GM21576 (cell line): ENCODE data around the gene FRMD4B.

Experiments used
- ATAC-seq: cut with Tn5 transposase; IDR thresholded peaks from one replicate; pipeline ENCODE4 v1.9.1; 2021; ENCODE audit warnings: mild to moderate bottlenecking, moderate library complexity; ENCODE audit not compliant: unreplicated experiment

FRMD4B gene

DNA sequence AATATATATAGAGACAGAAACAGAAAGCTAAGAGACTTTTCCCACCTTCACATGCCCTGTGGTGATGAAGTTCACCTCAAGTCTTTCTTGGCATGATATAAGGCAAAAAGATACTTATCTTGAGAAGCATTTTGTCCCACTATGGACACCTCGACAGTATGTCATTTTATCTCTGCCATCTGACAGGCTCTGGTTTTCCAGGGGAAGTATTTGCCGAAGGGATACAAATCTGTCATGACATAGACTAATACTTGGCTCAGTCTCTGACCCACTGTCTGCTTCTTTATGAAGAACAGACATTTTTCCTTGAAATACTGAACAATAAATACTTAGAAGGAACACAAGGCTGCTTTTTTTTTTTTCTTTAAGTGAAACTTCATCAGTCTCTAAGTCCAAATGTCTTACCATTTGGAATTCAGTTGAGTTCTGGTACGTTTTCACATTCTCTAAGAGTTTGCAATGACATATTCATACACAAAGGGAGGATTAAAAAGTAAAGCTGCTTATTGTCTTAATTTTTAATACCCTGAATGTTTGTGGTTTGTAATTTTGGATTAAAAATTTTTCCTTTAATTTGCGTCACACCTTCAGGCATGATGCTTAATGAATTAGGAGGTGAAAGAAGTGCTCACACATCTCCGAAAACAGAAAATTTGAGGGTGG is 175.7 kb downstream of the FRMD4B start:
- ATAC-seq: no peak

DNA sequence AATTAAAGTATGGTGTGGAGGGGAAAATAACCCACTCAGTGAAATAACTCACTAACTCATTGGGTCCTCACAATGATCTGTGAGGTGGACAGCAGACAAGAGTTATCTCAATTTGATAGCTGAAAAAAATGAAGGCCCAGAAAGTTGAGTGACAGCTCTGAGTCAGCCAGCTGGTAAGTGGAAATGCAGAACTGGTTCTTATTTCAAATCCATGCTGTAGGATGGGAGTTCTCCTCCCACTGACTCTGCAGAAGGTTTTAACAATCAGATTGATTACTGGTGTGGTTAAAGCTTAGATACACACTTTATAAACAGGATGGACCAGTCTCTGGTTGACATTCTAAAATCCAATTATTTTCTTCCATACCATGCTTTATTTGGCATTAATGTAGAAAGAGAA is 176.5 kb downstream of the FRMD4B start:
- ATAC-seq: no peak

GRCh38 chr3:69207031-69207430 is 178.9 kb downstream of the FRMD4B start:
- ATAC-seq: no peak

DNA sequence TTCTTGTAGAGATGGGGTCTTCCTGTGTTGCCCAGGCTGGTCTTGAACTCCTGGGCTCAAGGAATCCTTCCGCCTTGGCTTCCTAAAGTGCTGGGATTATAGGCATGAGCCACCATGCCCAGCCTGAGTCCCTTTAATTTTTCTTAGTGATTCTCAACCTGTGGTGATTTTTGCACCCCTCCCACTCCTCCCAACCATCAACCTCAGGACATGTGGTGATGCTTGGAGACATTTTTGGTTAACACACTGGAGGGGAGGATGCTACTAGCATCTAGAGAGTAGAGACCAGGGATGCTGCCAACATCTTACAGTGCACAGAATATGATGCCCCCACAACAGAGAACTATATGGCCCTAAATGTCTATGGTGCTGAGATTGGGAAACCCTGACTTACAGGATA is 180.5 kb downstream of the FRMD4B start:
- ATAC-seq: no peak

DNA sequence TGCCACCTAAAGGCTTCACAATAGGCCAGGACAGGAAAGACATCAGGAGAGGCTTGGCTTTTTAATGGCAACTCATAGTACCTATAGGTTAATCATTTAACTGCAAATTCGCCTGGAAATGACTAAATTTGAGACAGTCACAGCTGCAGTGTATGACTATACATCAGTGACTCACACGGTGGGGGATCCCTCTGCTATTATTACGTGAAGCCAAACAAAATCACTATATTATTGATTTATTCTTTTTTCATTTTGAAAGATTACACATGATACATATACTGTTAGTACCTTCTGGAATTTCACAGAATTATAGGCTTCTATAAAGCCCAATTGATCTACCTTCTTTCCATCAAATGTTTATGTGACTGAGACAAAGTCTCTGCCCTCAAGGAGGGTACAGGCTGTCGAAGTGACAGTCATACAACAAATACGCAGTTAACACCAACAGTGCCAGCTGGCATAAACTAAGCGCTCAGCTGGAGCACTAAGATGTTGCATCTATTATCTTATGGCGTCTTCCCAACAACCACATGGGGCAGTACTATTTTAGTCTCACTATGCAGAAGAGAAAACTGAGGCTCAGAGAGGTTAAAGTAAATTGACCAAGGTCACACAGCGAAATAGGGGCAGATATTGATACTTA is 181.5 kb downstream of the FRMD4B start:
- ATAC-seq: peak; percentile 78

DNA sequence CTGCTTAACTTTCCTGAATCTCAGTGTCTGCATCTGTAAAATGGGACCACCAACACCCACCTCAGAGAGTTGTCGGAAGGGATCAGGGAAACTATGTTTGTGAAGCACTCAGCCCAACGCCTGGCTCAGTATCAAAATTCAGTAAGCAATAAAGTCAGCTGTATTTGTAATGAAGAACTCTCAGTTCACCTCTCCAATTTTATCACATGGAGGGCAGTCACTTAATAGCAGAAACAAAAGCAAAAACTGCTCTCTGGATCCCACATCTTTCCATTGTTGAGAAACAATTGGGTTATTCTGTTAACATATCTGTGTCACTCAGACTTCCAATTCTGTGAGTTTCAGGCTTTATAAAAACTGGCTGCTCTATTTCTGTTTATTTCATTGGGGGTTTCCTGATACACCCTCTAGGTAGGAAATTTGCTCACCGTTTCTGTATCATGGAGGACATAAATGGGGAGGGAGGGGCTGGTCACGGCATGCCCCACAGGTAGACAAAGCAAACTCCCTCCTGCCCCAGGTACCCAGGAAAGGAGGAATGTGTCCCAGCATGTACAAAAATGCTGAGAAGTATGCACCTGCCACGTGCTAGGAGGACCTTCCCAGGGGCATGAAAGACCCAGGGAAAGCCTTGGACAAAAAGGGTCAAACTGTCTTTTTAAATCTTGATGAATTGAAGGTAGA is 182.1 kb downstream of the FRMD4B start:
- ATAC-seq: no peak

GRCh38 chr3:69201658-69202057 is 184.2 kb downstream of the FRMD4B start:
- no peak for ATAC-seq

GRCh38 chr3:69200384-69201068 is 185.4 kb downstream of the FRMD4B start:
- ATAC-seq: no peak

DNA sequence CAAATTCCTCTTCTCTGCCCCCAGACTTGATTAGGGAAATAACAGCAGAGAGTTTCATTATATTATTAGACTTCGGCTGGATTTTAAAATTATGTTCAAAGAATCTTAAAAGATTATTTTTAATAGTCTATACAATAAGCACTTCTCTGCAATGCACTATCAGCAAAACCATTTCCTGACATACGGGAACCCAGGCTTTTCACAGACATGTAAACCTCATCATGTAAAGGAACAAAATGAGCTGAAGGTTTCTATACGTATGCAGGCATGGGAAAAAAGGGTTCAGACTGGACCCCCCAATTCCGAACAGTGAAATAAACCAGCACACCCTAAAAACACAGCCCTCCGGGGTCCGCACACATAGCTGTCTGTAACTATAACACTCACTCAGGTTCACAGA is 185.9 kb downstream of the FRMD4B start:
- no peak for ATAC-seq

DNA sequence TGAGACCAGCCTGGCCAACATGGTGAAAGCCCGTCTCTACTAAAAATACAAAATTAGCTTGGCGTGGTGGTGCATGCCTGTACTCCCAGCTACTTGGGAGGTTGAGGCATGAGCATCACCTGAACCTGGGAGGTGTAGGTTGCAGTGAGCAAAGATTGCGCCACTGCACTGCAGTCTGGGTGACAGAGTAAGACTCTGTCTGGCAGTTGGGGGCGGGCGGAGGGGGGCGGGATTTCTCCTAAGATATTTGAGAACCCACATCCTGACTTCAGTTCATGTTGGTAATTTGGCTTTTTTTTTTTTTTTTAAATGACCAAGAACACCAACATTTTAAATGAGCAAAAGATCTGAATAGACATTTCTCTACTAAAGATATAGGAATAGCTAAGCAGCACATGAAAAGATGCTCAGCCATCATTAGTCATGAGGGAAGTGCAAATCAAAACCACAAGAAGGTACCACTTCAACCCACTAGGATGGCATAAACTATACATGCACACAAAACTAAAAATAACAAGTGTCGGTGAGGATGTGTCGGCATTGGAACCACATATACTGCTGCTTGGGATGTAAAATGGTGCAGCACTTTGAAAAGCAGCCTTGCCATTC is 187.9 kb downstream of the FRMD4B start:
- ATAC-seq: no peak

- no peak for ATAC-seq
Measured at GRCh38 chr3:69197455-69197854, 188.4 kb downstream of the FRMD4B start.

DNA sequence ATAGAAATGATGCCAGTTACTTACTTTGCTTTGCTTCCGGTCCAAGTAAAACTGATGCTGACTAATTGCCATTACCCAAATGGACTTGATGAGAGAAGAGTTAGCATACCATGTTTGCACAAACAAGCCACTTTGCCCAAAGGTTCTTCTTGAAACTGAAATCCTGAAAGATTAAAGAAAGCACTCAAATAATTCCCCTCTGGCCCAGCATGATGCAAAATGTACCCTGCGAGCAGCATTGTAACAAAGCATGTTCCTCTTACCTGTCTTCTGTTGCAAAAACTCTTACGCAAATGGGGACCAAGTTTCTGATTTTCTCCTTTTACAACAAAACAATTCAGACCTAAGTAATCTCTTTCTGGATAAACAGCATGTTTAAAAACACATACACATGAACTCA is 189.0 kb downstream of the FRMD4B start:
- no peak for ATAC-seq

- ATAC-seq: no peak
Measured at GRCh38 chr3:69194431-69195165, 191.3 kb downstream of the FRMD4B start.

DNA sequence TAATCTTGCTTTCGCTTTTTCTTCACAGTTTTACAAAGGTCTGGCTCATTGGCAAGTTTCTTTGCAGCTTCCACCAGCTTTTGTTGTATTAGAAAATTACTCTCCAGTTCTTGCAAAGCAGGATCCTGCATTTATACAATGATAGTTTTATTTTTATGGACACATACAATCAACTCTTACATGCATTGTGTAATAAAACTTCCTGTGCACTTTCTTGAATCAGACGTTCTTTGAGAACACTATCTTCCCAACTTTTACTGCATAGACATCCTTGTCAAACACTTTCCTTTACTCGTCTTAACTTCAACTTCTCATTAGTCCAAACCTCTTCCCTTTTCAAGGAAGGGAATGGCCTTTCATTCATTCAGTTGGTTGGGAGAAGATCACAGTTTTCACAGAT is 192.1 kb downstream of the FRMD4B start:
- ATAC-seq: no peak

DNA sequence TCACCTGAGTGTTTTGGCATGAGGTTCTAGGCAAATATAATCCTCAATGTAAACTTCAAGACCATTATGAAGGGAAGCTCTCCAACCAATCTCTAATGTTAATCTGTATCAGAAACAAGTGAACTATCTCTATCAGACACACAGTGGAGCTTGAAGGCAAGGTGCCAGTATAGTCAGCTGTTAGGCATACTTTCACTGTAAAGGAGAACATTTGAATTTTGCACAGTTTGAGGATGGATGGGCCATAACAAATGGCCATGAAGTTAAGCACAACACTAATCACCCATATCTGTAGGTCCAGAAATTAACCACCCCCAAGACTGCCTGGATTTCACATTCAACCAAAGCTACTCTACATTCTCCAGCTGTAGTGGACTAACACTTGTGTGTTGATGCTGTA is 194.4 kb downstream of the FRMD4B start:
- no peak for ATAC-seq

- ATAC-seq: no peak
Measured at GRCh38 chr3:69189487-69189886, 196.4 kb downstream of the FRMD4B start.

- ATAC-seq: no peak
Measured at GRCh38 chr3:69186575-69187093, 199.3 kb downstream of the FRMD4B start.

DNA sequence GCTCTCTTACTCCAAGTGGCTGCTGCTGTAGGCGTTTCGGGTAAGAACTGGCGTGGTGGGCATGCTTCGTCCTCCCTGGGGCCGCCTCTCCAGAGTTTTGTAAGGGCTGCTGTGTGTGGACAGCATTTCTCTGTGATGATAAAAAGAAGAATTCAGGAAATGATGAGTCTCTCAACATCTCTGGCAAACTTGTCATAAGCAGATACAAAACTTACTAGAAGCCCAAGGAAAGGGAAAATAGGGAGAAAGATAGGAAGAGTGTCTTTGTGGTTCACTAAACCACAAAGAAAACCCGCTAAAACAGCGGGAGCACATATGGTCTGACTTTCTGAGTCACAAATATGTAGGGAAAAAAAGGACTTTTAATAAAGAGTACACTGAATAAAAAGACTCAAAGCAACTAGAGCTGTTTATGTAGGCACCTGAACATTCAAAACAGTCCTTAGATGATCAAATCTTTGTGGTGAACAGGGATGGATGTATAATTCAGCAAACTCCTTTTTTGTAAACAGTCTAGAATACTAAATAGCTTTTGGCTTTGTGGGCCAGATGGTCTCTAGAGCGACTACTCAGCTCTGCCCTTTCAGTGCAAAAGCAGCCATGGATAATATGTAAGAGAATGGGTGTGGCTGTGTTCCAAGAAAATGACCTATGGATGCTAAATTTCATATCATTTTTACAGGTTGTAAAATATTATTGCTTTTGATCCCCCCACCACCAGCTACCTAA is 203.1 kb downstream of the FRMD4B start:
- no peak for ATAC-seq

- ATAC-seq: no peak
Measured at GRCh38 chr3:69181592-69182211, 204.2 kb downstream of the FRMD4B start.
